MM.1S (cell line): ENCODE results near the gene ICA1L.
"Not testable (repeated sequence)": the region's sequence is repeated elsewhere in the genome, so short reads cannot be mapped to it uniquely, and the experiment has no call there.

Experiments
- DNase-seq: peaks from one replicate; pipeline ENCODE4 v3.0.0-alpha.2; 2015
- H2AFZ ChIP-seq: fragments of 300-600 bp; sonication (generic); 2 replicates; pipeline ENCODE4 v1.6.0; 2016; ENCODE audit warnings: antibody characterized with exemption, low read length
- H3F3A ChIP-seq: fragments of 300-600 bp; sonication (generic); 2 replicates; pipeline ENCODE4 v1.6.1; 2016; ENCODE audit warnings: mild to moderate bottlenecking, antibody characterized with exemption, low read length, moderate library complexity, mixed read lengths; ENCODE audit not compliant: insufficient read depth
- H3K27ac ChIP-seq: fragments of 300-600 bp; sonication (generic); 2 replicates; pipeline ENCODE4 v1.5.1; 2016; ENCODE audit warnings: mild to moderate bottlenecking, low read length
- H3K27me3 ChIP-seq: fragments of 300-600 bp; sonication (generic); replicated peaks from 2 replicates; pipeline ENCODE4 v1.6.0; 2016; ENCODE audit warnings: low read length; ENCODE audit not compliant: insufficient read depth
- H3K36me3 ChIP-seq: fragments of 300-600 bp; sonication (generic); replicated peaks from 2 replicates; pipeline ENCODE4 v1.6.1; 2016; ENCODE audit warnings: mild to moderate bottlenecking, low read length, mixed read lengths; ENCODE audit not compliant: insufficient read depth
- H3K4me1 ChIP-seq: fragments of 300-600 bp; sonication (generic); 2 replicates; pipeline ENCODE4 v1.6.1; 2016; ENCODE audit warnings: low read length, mixed read lengths
- H3K4me2 ChIP-seq: fragments of 300-600 bp; sonication (generic); 2 replicates; pipeline ENCODE4 v1.6.0; 2016; ENCODE audit warnings: low read depth, low read length
- H3K4me3 ChIP-seq: fragments of 300-600 bp; sonication (generic); 2 replicates; pipeline ENCODE4 v1.5.1; 2016; ENCODE audit warnings: low read length, mixed read lengths
- H3K79me2 ChIP-seq: fragments of 300-600 bp; sonication (generic); 2 replicates; pipeline ENCODE4 v1.6.1; 2016; ENCODE audit warnings: mixed run types, low read length, mixed read lengths
- H3K9ac ChIP-seq: fragments of 300-600 bp; sonication (generic); 2 replicates; pipeline ENCODE4 v1.6.1; 2016; ENCODE audit warnings: low read length, mixed read lengths
- H3K9me2 ChIP-seq: fragments of 300-600 bp; sonication (generic); replicated peaks from 2 replicates; pipeline ENCODE4 v1.6.1; 2016; ENCODE audit warnings: mild to moderate bottlenecking, low read length, mixed read lengths; ENCODE audit not compliant: insufficient read depth
- H3K9me3 ChIP-seq: fragments of 300-600 bp; sonication (generic); replicated peaks from 2 replicates; pipeline ENCODE4 v1.6.1; 2016; ENCODE audit warnings: mild to moderate bottlenecking, low read length, mixed read lengths; ENCODE audit not compliant: insufficient read depth
- H4K20me1 ChIP-seq: fragments of 300-600 bp; sonication (generic); 2 replicates; pipeline ENCODE4 v1.6.1; 2016; ENCODE audit warnings: mild to moderate bottlenecking, low read length, moderate library complexity, mixed read lengths; ENCODE audit not compliant: insufficient read depth
- EZH2 ChIP-seq: fragments of 300-600 bp; sonication (generic); optimal IDR thresholded peaks from 2 replicates; pipeline ENCODE3; 2017; ENCODE audit warnings: low read depth, mild to moderate bottlenecking, antibody characterized with exemption, low read length, mixed read lengths
- EZH2phosphoT487 ChIP-seq: fragments of 300-600 bp; sonication (generic); IDR thresholded peaks from 2 replicates; pipeline ENCODE4 v1.6.1; 2018; ENCODE audit warnings: antibody characterized with exemption, low read length
- TF ChIP-seq, protein P1 (sequence below): fragments of 300-600 bp; sonication (generic); IDR thresholded peaks from 2 replicates; pipeline ENCODE4 v1.5.1; 2016; ENCODE audit warnings: antibody characterized with exemption, low read length, mixed read lengths

ICA1L gene

DNA sequence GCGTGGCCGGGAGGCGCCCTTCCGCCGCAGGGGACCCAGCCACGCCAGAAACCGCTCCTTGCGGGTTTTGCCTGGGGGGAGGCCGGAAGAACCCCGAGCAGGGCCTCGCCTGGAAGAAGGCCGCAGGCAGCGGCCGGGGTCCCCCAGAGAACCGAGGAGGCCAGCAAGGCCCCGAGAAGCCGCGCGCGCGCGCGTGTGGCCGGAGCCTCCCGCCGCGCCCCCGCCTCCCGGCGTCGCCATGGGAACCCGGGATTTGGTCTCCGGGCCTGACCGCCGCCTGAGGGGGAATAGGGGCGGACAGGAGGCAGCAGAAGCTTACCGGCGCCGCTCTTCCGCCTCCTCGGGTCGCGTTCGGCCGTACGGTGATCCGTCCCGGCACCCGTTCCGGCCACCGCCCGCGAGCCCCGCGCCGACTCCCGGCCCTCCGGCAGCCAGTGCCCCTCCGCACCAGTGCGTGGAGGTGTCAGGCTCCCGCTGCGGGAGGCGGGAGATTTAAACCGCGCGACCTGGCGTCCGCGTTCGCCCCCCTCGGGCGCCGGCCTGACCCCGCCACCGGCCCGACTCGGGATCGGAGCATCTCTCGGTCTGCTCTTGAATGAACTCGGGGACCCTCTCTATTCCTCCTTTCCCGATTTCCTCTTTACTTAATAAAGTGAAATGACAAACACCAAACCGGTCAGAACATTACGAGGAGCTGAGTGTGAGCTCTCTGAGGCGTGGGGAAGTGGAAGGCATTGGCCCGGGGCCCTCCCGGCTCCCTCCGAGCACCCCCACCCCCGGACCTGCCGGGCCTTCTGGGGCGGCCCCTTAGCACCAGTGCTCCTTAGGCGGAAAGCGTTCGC, at the start of gene ICA1L:
ICA1L (minus strand) TSS at position 467 of the 842 bp plus-strand sequence. CDS start 42,757 bp downstream, outside the sequence.
- TF ChIP-seq EZH2 = no peak
- TF ChIP-seq EZH2phosphoT487 = no peak
- TF ChIP-seq, protein P1, sequence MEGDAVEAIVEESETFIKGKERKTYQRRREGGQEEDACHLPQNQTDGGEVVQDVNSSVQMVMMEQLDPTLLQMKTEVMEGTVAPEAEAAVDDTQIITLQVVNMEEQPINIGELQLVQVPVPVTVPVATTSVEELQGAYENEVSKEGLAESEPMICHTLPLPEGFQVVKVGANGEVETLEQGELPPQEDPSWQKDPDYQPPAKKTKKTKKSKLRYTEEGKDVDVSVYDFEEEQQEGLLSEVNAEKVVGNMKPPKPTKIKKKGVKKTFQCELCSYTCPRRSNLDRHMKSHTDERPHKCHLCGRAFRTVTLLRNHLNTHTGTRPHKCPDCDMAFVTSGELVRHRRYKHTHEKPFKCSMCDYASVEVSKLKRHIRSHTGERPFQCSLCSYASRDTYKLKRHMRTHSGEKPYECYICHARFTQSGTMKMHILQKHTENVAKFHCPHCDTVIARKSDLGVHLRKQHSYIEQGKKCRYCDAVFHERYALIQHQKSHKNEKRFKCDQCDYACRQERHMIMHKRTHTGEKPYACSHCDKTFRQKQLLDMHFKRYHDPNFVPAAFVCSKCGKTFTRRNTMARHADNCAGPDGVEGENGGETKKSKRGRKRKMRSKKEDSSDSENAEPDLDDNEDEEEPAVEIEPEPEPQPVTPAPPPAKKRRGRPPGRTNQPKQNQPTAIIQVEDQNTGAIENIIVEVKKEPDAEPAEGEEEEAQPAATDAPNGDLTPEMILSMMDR = no peak
- H3K4me3 ChIP-seq = peak within 1 kb of the TSS; percentile 81
- peak within 1 kb of the TSS; percentile 84 for H3K9ac ChIP-seq
- H3K27me3 ChIP-seq = no peaks in the 10 kb centered on the region
- peaks cover 5% of the 10 kb centered on the region for H3F3A ChIP-seq
- no peaks in the 10 kb centered on the region for H3K9me3 ChIP-seq
- H3K36me3 ChIP-seq = no peaks in the 10 kb centered on the region
- H3K9me2 ChIP-seq = no peaks in the 10 kb centered on the region
- H3K4me2 ChIP-seq = peak within 1 kb of the TSS; percentile 90
- no peaks in the 10 kb centered on the region for H3K4me1 ChIP-seq
- peak within 1 kb of the TSS; percentile 77 for H3K27ac ChIP-seq
- peak within 1 kb of the TSS; percentile 97 for H2AFZ ChIP-seq
- peak; percentile 65 for DNase-seq
- no peaks in the 10 kb centered on the region for H3K79me2 ChIP-seq
- no peaks in the 10 kb centered on the region for H4K20me1 ChIP-seq

- no peaks in the 10 kb centered on the region for H3K9me2 ChIP-seq
- no peaks in the 10 kb centered on the region for H4K20me1 ChIP-seq
- no peaks in the 10 kb centered on the region for H3K36me3 ChIP-seq
- DNase-seq = no peak
- no peak overlapping the region for H3K9ac ChIP-seq
- no peak overlapping the region for H3K4me2 ChIP-seq
- TF ChIP-seq EZH2 = no peak
- TF ChIP-seq, protein P1 = no peak
- TF ChIP-seq EZH2phosphoT487 = no peak
- H3K9me3 ChIP-seq = no peaks in the 10 kb centered on the region
- no peak overlapping the region for H3K27ac ChIP-seq
- H3K27me3 ChIP-seq = no peaks in the 10 kb centered on the region
- H3K4me3 ChIP-seq = no peak overlapping the region
- H3K79me2 ChIP-seq = no peaks in the 10 kb centered on the region
- no peaks in the 10 kb centered on the region for H3F3A ChIP-seq
- H3K4me1 ChIP-seq = no peaks in the 10 kb centered on the region
- H2AFZ ChIP-seq = no peak overlapping the region
Observed at GRCh38 chr2:202918860-202919259, 47.3 kb upstream of the ICA1L start.

- DNase-seq, H3K27me3 ChIP-seq, H3K9me3 ChIP-seq, H4K20me1 ChIP-seq, H3K4me1 ChIP-seq, H3K9me2 ChIP-seq, H3K36me3 ChIP-seq, H3F3A ChIP-seq: not testable (repeated sequence)
- Histone ChIP-seq H3K4me3 (peak overlapping the region; percentile 82), H3K4me2 (peak overlapping the region; percentile 62; the same call in 1 of the 2 replicates), H2AFZ (peak overlapping the region; percentile 80; the same call in 1 of the 2 replicates), H3K27ac (peak overlapping the region; percentile 75; the same call in 1 of the 2 replicates), H3K9ac (peak overlapping the region; percentile 77), H3K79me2 (peaks cover 38% of the 10 kb centered on the region)
Observed at GRCh38 chr2:202912342-202913201, 41.0 kb upstream of the ICA1L start.
